Activated CD8-positive, alpha-beta memory T cell treated with anti-CD3 and anti-CD28 coated beads, Interleukin-2, amount 50 U/mL, for 24 hours (primary cell): ENCODE results near the gene SPNS2.
"Not testable (repeated sequence)": the region's sequence is repeated elsewhere in the genome, so short reads cannot be mapped to it uniquely, and the experiment has no call there.

Experiments
- DNase-seq: peaks from one replicate; pipeline ENCODE4 v3.0.0-alpha.2; 2020; ENCODE audit errors: extremely low read depth

SPNS2 gene

DNA sequence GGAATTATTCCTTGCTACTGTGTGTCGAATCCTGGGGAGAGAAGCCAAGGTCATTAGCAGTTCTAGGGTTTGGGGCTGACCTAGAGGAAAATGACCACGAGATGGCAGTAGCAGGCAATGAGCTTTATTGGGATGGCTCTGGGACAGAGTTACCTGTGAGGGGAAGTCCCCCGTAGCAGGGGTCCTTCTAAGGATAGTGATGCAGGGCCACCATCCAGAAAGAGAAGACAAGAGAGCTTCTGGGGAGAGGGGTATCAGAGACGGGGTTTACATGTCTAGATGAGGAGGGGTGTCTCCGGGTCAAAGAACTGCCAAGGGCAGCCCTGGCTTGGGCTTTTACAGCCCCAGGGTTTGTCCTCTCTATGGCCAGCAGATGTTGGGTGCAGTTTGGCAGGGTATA, 68.1 kb downstream of the SPNS2 start:
- DNase-seq: no peak

DNA sequence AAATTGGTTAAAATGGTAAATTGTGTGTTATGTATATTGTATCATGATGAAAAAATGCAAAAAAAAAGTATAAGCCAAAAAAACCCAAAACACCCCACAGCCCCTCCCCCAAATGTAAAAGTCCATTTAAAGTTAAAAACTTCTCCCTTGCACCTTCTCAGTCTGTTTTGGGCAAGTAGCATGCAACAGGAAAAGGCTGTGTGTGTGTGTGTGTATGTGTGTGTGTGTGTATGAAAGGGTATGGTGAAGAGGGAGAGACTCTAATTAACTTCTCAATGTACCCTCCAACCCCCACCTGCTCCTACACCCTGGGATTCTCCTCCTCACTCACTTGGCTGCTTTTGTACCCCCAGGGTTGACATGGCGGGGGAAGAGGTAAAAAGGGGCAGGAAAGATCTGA, 70.9 kb downstream of the SPNS2 start:
- no peak for DNase-seq

DNA sequence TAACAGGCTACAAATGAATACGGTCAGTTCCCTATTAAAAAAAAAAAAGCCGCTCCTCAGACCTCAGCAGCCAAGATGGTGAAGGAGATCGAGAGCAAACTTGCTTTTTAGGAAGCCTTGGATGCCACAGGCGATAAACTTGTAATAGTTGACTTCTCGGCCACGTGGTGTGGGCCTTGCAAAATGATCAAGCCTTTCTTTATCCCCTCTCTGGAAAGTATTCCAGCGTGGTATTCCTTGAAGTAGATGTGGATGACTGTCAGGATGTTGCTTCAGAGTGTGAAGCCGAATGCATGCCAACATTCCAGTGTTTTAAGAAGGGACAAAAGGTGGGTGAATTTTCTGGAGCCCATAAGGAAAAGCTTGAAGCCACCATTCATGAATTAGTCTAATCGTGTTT, 73.5 kb downstream of the SPNS2 start:
- no peak for DNase-seq

DNA sequence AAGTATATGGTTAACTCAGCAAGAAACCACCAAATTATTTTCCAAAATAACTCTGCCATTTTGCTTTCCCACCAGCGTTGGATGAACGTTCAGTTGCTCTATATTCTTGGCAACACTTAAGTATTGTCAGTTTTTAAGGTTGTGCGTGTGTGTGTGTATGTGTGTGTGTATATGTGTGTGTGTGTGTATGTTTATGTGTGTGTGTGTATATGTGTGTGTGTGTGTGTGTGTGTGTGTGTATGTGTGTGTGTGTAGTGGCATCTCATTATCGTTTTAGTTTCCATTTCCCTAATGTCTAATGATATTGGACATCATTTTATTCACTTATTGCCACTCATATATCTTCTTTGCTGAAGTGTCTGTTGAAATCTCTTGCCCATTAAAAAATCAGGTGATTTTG, 74.4 kb downstream of the SPNS2 start:
- DNase-seq: no peak

DNA sequence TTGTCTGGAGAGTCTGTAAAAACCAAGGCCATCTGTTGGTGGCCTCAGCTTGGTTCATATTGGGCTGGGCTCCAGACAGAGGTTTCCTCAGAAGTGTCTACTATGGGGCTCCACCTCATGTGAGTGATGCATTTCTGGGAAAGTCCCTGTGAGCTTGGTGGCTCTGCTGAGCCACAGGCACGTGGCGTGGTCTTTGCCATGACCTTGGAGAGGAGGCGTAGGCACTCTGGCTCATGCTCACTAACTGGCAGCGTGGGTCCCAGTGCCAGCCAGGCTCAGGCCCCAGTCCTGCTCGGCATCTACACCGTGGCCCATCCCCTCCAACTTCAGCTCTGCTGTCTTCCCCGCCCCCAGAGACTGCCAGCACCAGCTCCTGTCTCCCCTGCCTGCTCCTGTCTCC, 75.0 kb downstream of the SPNS2 start:
- DNase-seq: peak; percentile 47

DNA sequence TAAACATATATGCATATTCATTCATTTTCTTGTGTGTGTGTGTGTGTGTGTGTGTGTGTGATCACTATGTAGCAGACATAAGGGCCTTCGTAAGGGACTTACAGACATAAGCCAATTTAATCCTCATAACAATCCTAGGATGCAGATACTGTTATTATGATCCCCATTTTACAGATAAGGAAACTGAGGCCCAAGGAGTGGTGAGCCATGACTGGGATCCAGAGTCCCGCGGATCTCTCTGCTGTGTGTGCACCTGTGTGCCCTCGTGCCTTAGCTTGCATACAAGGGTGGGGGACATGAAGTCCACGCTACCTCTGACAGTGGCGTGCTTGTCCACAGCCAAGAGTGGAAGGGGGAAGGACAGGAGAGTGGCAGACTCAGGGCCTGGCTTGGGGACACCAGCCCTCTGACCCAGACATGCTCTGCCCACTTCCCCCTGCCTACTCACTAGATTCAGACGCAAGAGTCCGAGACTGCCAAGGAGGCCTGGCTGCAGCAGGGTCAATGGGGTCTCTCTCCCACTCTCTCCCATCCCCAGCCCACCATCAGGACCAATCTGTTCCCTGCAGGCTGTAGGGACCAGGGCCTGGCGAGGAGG, 75.9 kb downstream of the SPNS2 start:
- DNase-seq: no peak

DNA sequence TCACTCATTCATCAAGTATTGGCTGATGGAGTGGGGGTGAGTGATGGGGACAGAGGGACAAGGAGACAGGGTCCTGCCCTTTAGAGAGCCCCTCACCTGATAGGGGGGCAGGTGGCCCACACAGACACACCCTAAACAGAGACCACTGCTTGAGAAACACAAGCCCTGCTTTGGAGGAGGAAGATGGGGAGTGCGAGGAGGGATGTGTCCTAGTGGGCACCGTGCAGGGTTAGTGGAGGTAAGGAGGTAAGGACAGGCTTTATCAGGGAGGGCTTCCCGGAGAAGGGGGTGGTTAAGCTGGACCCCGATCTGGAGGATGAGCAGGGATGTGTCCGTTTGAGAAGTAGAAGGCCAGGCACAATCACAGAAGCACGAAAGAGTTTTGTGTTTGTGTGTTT, 77.5 kb downstream of the SPNS2 start:
- DNase-seq: no peak

DNA sequence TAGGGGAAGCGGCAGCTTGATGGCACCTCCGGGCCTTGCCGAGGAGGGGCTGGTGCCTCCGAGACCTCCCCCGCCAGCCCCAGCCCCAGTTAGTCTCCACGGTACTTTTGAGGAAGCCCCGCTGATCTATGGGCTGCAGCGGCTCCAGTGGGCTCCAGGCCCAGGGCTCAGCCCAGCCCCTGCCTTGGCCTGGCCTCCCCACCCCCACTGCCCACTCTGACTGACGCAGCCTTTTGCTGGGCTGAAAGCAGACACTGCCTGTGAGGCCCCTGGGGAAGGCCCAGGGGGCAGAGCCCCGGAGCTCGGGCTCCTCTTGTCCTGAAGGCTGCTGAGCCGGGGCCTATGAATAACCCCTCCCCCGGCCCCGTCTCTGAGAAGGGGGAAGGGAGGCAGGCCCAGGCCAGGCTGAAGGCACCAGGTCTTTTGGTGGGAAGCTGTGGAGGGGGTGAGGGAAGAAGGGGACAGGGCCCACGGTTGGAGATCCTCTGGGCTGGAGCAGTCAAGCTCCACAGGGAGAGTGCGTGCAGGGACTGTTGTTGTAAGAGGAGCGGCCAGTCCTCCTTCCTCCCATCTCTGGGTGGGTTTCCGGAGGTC, 78.1 kb downstream of the SPNS2 start:
- DNase-seq: no peak

DNA sequence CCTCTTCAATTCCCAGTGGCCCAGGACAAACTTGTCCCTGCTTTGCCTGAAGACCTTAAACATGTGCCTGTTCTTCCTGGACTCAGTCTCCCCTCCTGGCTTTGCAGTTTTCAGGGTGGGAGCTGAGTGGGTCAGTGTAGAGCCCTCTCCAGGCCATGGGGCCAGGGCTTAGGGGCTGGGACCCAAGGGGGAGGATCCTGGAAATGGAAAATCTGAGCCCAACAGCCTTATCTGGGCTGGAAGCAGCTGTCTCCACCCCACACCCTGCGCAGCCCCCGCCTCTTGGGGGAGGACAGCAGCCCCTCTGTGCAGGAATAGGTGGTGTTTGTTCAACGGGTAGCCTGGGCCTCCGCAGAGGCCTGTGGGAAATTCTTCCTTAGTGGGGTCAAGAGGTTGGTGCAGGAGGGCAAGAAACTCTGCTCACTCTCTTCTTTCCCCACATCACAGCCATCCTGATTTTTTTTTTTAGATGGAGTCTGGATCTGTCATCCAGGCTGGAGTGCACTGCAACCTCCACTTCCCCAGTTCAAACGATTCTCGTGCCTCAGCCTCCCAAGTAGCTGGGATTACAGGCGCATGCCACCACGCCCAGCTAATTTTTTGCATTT, 78.8 kb downstream of the SPNS2 start:
- DNase-seq: no peak

DNA sequence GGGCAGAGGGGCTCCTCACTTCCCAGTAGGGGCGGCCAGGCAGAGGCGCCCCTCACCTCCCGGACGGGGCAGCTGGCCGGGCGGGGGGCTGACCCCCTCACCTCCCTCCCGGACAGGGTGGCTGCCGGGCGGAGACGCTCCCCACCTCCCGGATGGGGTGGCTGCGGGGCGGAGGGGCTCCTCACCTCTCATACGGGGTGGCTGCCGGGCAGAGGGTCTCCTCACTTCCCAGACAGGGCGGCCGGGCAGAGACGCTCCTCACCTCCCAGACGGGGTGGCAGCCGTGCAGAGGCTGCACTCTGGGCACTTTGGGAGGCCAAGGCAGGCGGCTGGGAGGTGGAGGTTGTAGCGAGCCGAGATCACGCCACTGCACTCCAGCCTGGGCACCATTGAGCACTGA, 79.7 kb downstream of the SPNS2 start:
- not testable (repeated sequence) for DNase-seq

DNA sequence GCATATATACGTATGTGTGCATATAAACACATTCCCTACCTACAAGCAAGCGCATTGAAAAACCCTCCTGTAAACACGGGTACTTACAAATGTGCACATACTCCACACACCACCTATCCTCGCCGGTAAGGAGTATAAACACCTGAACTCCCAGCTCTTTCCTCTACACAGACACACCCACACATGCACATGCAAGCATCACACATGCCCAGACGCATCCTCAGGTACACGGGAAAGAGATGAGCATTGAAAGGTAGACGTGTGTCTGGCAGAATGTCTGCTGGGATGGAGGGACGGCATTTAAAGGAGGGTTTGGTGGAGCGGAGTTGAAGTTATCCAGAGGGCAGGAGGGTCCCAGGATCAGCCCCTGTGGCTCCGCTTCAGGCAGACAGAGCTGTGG, 81.0 kb downstream of the SPNS2 start:
- DNase-seq: no peak

DNA sequence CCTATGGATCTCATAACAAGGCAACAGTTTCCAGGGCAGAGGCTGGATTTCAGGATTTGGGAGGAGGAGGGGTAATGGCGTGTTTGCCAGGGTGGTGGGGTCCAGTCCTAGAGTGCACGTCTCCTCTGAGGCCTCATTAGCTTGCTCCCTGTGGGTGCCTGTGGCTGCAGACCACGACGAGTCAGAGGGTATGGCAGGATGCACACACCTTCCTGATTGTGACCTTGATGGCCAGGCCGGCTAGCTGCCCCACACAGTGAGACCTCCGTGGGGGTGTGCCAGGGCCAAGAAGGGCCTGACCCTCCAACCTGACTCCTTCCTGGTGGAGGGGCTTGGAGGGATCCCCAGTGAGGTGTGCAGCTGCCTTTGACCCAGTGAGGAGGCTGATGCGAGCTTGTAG, 81.6 kb downstream of the SPNS2 start:
- DNase-seq: no peak

DNA sequence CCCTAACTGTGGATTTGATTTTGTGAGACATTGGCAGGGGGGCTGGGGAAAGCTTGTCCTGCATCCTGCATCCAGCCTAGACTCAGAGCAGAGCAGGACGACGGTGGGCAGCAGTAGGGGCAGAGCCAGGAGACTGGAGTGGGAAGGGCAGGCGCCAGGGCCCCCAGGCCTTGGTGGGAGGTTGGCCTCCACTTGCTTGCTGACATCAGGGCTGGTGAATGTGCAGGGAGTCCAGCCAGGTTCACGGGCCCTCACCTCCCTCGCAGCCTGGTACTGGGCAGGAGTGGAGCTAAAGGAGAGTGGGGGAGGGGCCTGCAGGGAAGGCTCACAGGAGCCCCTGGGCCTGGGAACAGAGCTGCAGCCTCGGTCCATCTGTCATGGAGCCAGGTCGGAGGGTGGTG, 83.4 kb downstream of the SPNS2 start:
- no peak for DNase-seq

DNA sequence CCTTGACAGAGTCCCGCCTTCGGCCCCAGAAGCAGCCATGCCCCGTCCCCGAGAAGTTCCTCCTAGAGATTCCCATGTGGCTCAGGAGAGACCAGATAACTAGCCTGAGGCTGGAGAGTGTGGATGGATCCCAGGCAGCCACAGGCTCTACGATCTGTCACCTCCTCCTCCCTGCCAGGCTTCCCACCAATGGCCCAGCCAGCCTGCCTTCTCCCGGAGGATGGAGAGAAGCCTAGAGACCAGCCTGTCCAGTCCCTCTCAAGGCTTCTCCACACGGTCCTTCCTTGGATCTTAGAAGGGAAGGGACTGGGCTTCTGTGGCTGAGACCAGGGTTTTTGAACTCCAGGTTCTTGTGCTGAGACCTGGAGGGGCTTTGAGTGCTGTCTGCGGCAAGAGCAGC, 84.0 kb downstream of the SPNS2 start:
- no peak for DNase-seq

DNA sequence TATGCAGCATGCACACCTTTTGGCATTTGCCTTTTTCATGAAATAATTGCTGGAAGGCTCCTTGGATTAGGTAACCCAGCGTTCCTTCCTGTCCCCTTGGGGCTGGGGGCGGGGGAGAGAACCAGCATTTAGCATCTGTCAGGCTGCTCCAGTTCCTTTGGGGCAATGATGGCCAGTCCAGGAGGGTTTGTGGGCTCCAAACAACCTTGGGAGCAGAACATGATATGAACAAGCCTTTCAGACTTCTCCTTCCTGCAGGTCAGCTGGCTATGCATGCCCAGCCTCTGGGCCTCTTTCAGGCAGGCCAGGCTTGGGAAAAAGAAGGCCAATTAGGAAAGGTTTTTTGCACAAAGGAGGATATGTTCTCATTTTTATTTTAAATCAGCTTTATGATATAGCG, 84.5 kb downstream of the SPNS2 start:
- no peak for DNase-seq

DNA sequence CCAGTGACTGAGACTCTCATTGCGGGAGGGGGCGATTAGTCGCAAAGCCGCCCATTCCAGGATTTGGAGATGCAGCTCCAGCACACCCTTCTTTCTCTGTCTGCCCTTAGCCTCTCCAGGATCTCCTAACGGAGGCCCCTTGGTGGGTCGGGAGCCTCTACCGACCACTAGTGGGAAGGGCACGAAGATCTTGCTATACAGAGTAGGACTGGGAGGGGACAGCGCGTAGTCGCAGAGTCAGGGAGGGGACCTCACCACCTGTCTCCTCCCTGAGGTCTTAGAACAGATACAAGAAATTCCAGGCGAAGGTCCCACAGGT, 85.1 kb downstream of the SPNS2 start:
- DNase-seq: no peak

DNA sequence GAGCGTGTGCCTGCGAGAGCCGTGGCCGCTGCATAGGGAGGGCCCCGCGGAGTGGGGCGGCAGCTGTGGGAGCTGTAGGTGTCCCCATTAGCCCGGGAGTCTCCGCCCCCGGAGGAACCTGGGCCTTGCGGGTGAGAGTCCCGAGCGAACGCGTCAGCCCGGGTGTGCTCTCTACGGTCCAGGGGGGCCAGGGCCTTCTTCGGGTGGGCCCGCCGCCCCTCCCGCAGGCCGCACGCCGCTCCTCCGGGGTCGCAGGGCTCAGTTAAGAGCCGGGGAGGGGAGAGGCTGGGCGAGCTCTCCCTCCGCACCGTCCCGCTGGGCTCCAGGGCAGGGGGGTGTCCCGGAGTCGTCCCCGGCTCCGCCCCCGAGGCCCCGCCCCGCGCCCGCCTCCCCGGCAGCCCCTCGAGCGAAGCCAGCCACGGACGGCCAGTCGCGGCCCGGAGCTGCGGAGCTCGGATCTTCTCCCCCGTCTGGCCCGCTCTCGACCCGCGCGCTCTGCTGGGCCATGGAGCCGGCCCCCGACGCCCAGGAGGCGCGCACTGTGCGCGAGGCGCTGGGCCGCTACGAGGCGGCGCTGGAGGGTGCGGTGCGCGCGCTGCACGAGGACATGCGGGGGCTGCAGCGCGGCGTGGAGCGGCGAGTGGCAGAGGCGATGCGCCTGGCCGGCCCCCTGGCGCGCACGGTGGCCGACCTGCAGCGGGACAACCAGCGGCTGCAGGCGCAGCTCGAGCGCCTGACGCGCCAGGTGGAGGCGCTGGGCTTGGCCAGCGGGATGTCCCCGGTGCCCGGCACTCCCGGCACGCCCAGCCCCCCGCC, 85.6 kb downstream of the SPNS2 start, which contains the start of gene SMTNL2:
Gene SMTNL2 (plus strand): TSS at position 429 of the 816 bp plus-strand sequence. CDS start 77 bp downstream, at position 506.
- DNase-seq: no peak

DNA sequence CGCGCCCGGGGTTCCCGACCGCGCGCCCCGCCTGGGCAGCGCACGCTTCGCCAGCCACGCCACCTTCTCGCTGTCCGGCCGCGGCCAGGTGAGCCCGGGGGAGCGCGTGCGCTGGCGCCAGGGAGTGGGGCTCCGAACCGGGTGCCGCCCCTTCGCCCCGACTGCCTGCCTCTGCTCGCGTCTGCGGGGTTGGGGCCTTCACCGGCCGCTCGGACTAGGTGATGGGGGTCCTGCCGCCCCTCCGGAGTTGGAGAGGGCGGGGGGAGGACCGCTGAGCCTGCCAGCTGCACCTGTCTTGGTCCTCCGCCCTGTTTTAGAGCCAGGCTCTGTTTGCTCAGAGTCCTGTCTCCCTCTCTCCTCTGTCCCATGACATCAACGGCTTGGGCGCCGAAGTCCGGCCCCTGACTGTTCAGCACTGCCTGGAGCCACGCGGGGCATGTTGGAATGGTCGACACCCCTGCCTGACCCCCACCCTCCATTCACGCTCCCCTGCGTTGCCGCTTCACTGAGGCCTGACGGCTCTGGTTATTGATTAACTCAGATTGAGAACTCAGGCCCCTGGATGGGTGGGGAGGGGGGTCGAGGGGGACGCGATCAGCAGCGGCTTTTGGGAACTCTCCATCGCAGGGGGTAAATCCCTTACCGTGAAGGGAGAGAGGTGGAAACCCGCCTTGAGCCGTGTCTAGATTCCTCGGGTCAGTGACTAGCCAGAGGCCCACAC, 86.4 kb downstream of the SPNS2 start:
- no peak for DNase-seq

DNA sequence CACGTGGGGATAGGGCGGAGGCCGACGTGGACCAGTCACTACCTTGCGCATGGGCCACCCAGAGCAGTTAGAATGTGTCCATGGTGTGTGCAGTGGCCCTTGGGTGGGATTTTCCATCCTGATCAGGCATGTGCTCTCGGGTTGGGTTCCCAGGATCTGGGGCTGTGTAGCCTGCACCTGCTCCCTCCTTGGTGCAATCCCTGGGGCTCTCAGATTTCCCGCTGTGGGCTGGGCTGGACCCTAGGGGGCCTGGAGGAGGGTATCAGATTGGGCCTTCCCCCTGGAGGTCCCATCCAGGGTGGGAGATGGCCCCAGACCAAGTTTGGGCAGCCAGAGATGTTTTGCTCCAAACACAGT, 86.9 kb downstream of the SPNS2 start:
- no peak for DNase-seq

DNA sequence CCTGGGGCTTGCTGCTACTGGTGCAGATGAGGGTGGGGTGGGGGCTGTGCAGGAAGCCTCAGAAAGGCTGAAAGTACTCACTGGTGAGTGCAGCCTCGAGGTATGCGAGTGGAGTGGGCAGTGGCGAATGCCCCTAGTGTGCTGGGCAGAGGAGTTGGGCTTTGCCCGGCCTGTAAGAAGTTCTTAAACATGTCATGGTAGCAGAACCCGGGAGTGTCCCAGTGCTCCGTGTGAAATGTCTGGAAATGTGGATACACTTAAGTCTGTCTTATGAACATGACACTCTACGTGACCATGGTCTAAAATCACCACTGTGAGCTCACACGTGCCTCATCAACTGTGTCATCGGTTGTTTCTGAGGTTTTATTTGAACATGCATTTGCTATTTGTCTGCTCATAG, 87.4 kb downstream of the SPNS2 start:
- DNase-seq: no peak

DNA sequence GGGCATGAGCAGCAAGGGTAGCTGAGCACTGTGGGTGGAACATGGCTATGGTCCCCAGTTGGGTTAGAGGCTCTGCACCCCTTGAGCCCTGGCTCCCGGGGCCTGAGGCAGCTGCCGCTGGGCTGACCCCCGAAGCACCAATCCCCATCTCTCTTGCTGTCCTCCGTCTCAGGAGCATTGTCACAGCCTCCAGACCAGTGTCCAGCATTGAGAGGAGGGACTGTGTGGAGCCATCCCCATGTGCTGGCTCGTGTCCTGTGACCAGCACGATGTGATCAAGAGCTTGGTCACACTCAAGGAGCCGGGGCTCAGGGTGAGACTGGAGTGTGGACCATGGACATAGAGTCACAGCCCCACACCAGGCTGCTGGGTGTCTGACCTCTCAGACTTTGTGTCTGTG, 88.5 kb downstream of the SPNS2 start:
- DNase-seq: no peak

DNA sequence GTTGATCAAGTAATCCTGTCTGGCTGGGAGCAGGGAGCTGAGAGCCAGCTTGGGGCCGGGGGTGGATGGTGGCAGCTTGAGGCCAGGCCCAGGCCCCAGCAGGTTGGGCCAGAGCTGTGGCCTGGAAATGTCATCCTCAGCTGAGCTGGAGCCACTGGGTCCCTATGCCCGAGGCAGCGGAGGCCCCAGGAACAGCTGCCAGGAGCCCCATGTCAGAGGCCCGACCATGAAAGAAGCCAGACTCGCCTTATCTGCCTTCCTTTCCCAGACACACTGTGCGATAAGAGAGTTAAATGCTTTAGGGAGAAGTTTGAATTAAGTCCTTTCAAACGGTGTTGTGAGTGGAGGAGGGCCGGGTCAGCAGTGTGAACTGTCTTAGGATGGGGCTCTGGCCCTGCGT, 89.1 kb downstream of the SPNS2 start:
- no peak for DNase-seq
